ENCODE data around the gene PDK4. TPM values are rescaled to one million over a fixed set of nuclear protein-coding genes. Genes with fewer than 3 reads are reported as not detected.

Gene PDK4
- total RNA-seq, 1 experiment from 2014 or later, result 1.4 TPM

DNA sequence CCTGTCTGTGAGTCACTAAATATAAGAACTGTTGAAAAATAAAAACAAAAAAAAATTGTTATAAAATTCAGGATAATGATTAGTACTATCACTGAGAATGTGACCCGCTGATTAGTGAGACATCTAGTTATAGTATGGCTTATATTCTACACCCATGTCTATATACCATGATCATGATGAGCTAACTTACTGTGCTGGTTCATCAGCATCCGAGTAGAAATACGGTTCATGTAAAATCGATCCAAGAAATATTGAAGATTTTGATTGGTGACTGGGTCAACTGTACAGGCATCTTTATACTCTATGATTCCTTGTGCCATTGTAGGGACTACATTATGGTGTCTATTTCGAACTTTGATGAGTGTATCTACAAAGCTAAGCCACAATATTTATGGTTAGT, 3.7 kb downstream of the PDK4 start:
- Histone ChIP-seq H3K4me1 (no peaks in the 10 kb centered on the region), H3K9me3 (replicated peaks) (no peaks in the 10 kb centered on the region), H3K27me3 (no peaks in the 10 kb centered on the region)

DNA sequence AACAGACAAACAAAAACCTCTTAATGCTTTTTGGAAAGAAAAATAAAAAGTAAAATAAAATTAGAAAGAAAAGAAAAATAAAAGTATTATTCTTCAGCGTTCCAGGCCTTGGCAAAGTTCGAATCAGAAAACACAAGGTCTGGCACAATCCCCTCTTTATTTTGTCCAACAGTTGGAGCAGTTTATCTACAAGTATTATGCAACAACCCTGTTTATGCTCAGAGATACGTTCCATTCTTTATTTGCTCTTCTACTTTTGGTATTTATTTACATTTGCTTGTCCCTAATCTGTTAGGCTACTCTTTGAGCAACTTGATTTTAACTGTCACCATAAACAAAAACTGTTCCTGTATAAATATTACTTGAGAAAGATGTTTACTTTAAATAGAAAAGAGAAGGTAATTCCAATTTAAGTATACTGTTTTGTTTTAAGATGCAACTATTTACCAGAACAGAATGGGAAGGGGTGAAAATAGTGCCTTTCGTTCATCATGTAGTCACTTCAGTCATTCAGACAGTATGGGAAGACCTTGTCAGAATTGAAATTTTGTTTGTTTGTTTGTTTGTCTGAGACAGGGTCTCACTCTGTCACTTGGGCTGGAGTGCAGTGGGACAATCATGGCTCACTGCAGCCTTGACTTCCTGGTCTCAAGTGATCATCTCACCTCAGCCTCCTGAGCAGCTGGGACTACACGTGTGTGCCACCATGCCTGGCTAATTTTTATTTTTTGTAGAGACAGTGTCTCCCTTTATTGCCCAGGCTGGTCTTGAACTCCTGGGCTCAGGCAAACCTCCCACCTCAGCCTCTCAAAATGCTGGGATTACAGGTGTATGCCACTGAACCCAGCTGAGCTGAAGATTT, 5.7 kb downstream of the PDK4 start:
- Histone ChIP-seq H3K36me3 (no peaks in the 10 kb centered on the region), H3K9me3 (replicated peaks) (no peaks in the 10 kb centered on the region)

More for the DNA sequence above, 3.7 kb downstream of the PDK4 start:
- DNase-seq, result no peak
- no peaks in the 10 kb centered on the region for H3K36me3 ChIP-seq
- H3K27ac ChIP-seq, result no peak overlapping the region
- no peak overlapping the region for H3K4me3 ChIP-seq

DNA sequence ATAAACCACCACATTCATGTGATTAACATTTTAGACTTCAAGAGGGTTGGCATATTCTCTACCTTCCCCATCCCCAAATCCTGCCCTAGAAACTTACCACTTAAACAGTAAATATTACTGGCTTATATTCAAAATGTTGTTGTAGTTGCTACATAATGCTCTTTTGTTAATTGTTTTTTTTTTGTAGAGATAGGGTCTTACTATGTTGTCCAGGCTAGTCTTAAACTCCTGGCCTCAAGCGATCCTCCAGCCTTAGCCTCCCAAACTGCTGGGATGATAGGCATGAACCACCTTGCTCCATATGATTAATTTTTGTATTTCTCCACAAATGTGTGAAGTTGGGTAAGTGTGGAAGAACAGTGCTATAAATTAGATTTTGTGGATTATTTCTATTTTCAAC, 6.5 kb downstream of the PDK4 start:
- H3K27me3 ChIP-seq, result no peaks in the 10 kb centered on the region
- H3K27ac ChIP-seq, result no peak overlapping the region
- no peaks in the 10 kb centered on the region for H3K36me3 ChIP-seq
- no peaks in the 10 kb centered on the region for H3K4me1 ChIP-seq
- no peak overlapping the region for H3K4me3 ChIP-seq
- DNase-seq, result no peak
- no peaks in the 10 kb centered on the region for H3K9me3 ChIP-seq (replicated peaks)

More for the DNA sequence above, 5.7 kb downstream of the PDK4 start:
- Histone ChIP-seq H3K27me3 (no peaks in the 10 kb centered on the region), H3K27ac (no peak overlapping the region), H3K4me3 (no peak overlapping the region), H3K4me1 (no peaks in the 10 kb centered on the region)
- DNase-seq, result no peak

DNA sequence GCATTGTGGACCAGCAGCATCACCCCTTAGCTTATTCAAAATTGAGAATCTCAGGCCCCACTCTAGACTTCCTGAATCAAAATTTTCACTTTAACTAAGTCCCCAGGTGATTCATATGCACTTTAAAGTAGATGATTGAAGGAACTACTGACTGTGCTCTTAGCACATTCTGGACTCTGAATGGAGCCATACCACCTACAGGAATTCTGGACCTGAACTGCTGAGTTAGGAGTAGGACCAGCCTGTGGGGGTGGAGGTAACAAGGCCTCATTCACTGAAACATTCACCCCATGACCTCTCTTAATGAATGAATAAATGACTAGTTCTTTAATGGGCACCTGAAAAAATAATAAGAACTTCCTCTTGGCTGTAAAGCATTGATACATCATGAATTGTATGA, 7.3 kb downstream of the PDK4 start:
- no peak overlapping the region for H3K27ac ChIP-seq
- H3K4me1 ChIP-seq, result no peaks in the 10 kb centered on the region
- H3K36me3 ChIP-seq, result no peaks in the 10 kb centered on the region
- no peaks in the 10 kb centered on the region for H3K9me3 ChIP-seq (replicated peaks)
- no peak for DNase-seq
- no peak overlapping the region for H3K4me3 ChIP-seq
- H3K27me3 ChIP-seq, result no peaks in the 10 kb centered on the region

DNA sequence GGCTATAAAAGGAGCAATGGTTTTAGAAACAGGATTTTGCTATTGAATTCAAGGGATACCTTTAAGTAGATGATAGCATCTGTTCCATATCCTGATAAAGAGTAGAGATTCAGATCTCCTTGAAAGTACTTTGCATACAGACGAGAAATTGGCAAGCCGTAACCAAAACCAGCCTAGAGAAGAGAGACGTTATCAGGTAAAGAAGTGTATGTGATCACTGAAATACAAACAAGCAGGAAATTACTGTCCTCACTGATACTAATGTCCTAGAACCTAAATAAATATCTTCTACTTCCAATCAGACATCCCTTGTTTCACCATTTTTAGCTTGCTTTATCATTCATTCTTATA, 9.4 kb downstream of the PDK4 start:
- H3K4me1 ChIP-seq, result no peaks in the 10 kb centered on the region
- DNase-seq, result no peak
- no peak overlapping the region for H3K4me3 ChIP-seq
- no peaks in the 10 kb centered on the region for H3K9me3 ChIP-seq (replicated peaks)
- H3K27me3 ChIP-seq, result no peaks in the 10 kb centered on the region
- H3K36me3 ChIP-seq, result no peaks in the 10 kb centered on the region
- H3K27ac ChIP-seq, result no peak overlapping the region

DNA sequence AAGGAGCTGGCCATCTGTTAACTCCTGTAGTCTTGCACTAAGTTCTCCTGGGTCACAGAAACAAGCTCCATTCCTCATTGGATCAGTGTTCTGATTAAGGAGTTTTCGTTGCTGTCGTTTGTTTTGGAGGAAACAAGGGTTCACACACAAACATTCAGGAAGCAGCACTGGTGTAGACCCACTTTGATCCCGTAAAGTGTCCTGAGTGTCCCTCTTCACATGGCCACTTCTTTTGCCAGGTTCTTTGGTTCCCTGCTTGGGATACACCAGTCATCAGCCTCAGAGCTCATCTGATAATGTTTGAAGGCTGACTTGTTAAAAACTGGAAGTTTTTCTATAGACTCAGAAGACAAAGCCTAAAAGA, 10.9 kb downstream of the PDK4 start:
- Histone ChIP-seq H3K4me1 (no peaks in the 10 kb centered on the region), H3K27ac (no peak overlapping the region), H3K27me3 (no peaks in the 10 kb centered on the region), H3K4me3 (no peak overlapping the region), H3K9me3 (replicated peaks) (no peaks in the 10 kb centered on the region), H3K36me3 (no peaks in the 10 kb centered on the region)
- no peak for DNase-seq

DNA sequence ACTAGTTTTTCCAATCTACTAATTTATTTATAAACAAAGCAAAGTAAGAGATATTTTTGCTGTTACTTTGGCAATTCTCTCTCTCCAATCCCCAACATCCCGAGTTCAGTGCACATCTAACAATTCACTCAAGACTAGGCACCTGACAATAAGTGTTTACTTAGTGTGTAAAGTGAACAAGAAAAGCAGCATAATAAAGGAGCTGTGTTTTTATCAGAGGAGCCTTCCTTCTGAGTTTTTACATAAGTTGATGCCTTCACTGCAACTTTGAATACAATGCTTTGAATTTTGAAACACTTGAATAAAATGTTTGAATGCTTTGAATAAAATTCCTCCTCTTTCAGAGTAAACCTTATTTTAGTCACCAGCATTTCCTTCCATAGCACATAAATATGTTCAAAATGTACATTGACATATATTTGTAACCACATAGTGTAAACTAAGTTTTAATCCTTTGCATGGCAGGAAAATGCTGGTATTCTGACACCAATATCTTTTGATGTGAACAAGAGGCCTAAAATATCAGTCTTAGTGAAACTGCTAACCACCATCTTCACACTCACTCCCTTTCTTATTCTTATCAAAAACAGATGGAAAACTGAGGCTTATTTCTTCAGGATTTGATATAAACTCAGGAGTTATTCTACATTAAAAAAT, 11.4 kb downstream of the PDK4 start:
- H3K9me3 ChIP-seq (replicated peaks), result no peaks in the 10 kb centered on the region
- no peaks in the 10 kb centered on the region for H3K27me3 ChIP-seq
- H3K4me1 ChIP-seq, result no peaks in the 10 kb centered on the region
- no peak overlapping the region for H3K4me3 ChIP-seq
- H3K36me3 ChIP-seq, result no peaks in the 10 kb centered on the region
- H3K27ac ChIP-seq, result no peak overlapping the region
- no peak for DNase-seq

DNA sequence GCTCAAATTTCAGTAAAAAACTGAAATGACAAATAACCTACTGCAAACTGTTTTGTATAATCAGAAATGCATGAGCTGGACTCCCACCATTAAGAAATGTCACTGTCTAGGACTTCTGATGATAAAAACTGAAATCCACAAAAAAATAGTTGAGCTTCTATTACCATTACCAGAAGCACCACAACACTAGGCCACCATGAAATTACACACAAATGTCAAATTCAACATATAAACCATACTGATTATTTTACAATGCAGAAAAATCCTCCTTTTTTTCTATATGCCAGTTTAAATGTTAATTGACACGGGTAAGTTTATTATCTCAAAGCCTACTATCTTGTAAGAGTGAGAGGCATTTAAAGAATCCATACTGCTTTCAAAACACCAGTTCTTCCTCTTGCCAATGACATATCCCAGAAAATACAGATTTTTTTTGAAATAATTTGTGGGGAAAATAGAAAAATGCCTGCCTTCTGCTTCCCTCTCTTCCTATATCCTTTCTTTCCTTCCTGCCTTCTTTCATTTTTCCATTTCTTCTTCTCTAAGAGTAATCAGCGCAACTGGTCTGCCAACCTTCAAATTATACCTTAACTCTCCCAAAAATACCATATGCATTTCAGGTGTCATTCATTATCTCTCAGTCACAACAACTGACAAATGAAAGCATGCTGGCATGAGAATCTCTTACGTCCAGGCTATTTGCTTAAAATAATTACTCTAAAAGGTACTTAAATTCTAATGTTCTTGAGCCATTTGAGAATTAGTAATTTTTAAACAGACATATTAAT, 12.3 kb downstream of the PDK4 start:
- H3K9me3 ChIP-seq (replicated peaks), result no peaks in the 10 kb centered on the region
- no peaks in the 10 kb centered on the region for H3K36me3 ChIP-seq
- H3K4me1 ChIP-seq, result no peaks in the 10 kb centered on the region
- no peak overlapping the region for H3K4me3 ChIP-seq
- no peak overlapping the region for H3K27ac ChIP-seq
- DNase-seq, result no peak
- no peaks in the 10 kb centered on the region for H3K27me3 ChIP-seq

DNA sequence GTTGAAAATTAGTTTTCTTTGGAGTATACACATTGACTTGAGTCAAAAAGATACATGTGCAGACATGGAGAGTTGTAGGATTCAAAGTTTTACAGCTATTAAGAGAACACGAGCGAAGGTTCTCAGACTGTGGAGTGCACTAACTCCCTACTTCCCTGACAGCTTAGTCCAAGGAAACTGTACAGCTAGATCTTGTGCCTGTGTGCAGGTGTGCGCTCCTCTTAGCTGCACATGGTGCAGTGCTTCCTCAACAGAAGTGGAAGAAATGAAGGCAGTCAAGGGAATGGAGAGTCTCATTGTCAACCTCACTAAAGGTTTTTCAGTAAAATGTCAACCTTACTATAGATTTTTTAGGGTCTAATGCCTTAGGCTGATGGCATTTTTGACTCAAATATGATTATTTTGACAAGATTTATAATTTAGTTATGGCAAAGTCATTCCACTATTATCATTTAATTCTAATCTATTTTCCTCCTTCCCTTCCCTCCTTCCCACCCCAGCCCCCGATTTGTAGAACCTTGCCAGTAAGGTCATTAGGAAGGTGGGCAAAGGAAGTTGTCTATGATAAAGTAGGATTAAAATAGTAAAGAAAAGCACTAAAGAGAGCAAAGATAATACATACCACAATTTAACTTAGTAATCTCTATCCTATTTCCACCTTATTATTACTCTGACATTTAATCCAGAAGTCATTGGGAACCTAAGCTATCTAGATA, 13.6 kb downstream of the PDK4 start:
- Histone ChIP-seq H3K4me3 (no peak overlapping the region), H3K27me3 (no peaks in the 10 kb centered on the region), H3K27ac (no peak overlapping the region), H3K9me3 (replicated peaks) (no peaks in the 10 kb centered on the region), H3K36me3 (no peaks in the 10 kb centered on the region), H3K4me1 (peaks cover 8% of the 10 kb centered on the region; the same call in 1 of the 2 replicates)
- no peak for DNase-seq

DNA sequence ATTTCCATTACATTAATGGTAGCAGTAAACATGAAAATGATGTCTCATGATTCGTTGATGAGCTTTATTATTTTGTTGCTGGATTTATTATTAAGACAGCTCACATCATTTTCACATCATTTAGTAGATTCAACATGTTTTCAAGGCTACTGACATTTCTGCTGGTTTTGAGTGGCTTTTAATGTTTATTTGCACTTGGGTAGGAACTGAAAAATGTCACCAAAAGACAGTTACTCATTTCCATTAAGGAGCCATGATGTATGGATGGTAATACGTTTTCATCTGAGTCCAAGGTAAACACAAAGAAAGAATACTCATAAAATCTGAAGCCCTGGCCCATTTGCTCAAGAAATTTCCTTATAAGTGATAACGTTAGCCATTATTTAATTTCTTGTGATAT, 14.8 kb downstream of the PDK4 start:
- DNase-seq, result no peak
- H3K27me3 ChIP-seq, result no peaks in the 10 kb centered on the region
- H3K4me3 ChIP-seq, result no peak overlapping the region
- H3K9me3 ChIP-seq (replicated peaks), result no peaks in the 10 kb centered on the region
- no peak overlapping the region for H3K27ac ChIP-seq
- H3K36me3 ChIP-seq, result no peaks in the 10 kb centered on the region
- H3K4me1 ChIP-seq, result peaks cover 8% of the 10 kb centered on the region; the same call in 1 of the 2 replicates

DNA sequence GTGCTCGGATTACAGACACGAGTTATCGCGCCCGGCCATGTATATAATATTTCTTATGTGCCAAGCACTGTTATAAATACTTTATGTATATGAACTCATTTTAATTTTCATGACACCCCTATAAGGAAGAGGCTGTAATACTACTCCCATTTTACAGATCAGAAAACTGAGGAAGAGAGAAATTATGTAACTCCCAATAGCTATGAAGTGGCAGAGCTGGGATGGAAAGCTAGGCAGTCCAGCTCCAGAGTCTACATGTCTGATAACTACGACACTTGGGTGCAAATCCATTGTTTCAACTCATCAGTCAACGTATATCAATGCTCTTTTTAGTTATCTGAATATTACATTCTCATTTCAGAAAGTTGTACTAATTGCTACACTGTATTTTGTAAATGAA, 17.0 kb downstream of the PDK4 start:
- no peaks in the 10 kb centered on the region for H3K27me3 ChIP-seq
- peaks cover 8% of the 10 kb centered on the region; the same call in 1 of the 2 replicates for H3K4me1 ChIP-seq
- DNase-seq, result no peak
- H3K4me3 ChIP-seq, result no peak overlapping the region
- H3K9me3 ChIP-seq (replicated peaks), result no peaks in the 10 kb centered on the region
- no peak overlapping the region for H3K27ac ChIP-seq
- no peaks in the 10 kb centered on the region for H3K36me3 ChIP-seq

DNA sequence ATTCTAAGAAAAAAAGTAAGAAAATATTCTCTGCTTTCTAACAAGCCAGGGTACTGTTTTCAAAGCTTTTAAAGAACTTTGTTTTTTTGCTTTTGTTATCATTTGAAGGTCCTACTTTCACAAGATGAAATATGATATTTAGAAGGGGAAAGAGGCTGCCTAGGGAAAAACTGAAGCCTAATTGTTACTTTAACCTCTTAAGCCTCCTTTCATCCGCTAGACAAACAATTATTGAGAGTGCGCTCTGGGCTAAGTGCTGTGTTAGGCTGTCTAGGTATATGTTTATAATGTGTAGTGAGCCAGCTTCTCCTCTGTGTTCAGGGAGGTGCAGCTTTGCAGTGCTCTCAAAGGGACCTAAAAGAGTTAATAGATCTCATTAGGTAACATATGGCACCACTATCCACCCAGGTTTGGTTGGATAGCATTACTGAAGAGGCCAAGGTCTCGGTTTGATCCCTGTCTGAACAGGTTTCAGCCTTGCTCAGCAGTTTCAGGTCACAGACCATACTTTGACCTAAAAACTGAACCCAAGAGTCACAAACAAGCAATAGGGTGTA, 17.9 kb downstream of the PDK4 start:
- no peak overlapping the region for H3K27ac ChIP-seq
- no peaks in the 10 kb centered on the region for H3K36me3 ChIP-seq
- peak; percentile 16 to 67 for DNase-seq
- H3K27me3 ChIP-seq, result no peaks in the 10 kb centered on the region
- no peaks in the 10 kb centered on the region; the same call in 1 of the 2 replicates for H3K9me3 ChIP-seq (replicated peaks)
- H3K4me1 ChIP-seq, result peaks cover 8% of the 10 kb centered on the region; the same call in 1 of the 2 replicates
- H3K4me3 ChIP-seq, result no peak overlapping the region

DNA sequence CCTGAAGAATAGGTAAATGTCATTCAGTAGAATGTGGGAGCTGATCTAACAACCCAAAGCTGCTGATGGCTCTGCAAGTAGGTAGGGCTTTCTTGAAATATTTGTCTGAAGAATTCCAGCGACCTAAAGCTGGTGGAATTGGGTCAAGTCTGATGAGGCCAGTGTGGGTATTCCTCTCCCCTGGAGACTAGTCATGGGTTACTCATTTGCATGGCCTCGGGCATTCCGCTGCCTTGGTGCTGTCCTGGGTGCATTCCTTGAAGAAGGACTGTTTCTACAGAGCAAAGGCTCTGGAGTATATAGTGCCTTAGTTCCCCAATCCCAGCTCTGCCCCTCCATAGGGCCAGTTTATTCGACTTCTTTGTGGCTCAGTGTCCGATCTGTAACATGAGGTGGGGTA, 19.2 kb downstream of the PDK4 start:
- H3K9me3 ChIP-seq (replicated peaks), result peaks cover 5% of the 10 kb centered on the region; the same call in 1 of the 2 replicates
- DNase-seq, result no peak
- no peak overlapping the region for H3K27ac ChIP-seq
- no peaks in the 10 kb centered on the region for H3K27me3 ChIP-seq
- H3K36me3 ChIP-seq, result no peaks in the 10 kb centered on the region
- no peak overlapping the region for H3K4me3 ChIP-seq
- H3K4me1 ChIP-seq, result peaks cover 8% of the 10 kb centered on the region; the same call in 1 of the 2 replicates

DNA sequence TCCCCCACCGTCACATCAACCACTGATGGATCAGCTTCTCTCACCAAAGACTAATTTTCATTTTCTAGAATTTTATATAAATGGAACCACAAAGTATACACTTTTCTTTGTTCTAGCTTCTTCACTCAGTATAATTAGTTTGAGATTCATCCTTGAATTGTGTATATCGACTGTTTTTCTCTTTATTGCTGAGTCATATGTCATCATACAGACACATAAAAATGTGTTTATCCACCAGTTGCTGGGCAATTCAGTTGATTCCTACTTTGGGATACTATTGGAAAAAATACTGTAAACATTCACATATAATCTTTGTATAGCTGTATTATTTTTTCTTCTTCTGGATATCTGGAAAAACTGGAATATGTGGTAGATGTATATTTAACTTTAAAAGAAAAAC, 26.6 kb downstream of the PDK4 start:
- Histone ChIP-seq H3K9me3 (replicated peaks) (peaks cover 11% of the 10 kb centered on the region; the same call in 1 of the 2 replicates), H3K36me3 (no peaks in the 10 kb centered on the region), H3K4me3 (no peak overlapping the region), H3K27me3 (no peaks in the 10 kb centered on the region), H3K27ac (no peak overlapping the region), H3K4me1 (no peaks in the 10 kb centered on the region; the same call in 1 of the 2 replicates)
- DNase-seq, result no peak
